ENCODE measurements around the gene ISG15. TPM values are rescaled to one million over a fixed set of nuclear protein-coding genes. Genes with fewer than 3 reads are reported as not detected.

Gene ISG15
- total RNA-seq, 1 experiment from 2014 or later: 140 TPM

GRCh38 chr1:1041092-1041523 is 27.8 kb downstream of the ISG15 start:
- ChIA-PET CTCF (interaction anchor here (1.0 kb wide), 1 partner anchor 39 kb away, joined by 3 read pairs; no protein-coding TSS in a partner anchor), POLR2A (interaction anchor here (1.1 kb wide), 1 partner anchor 24 kb away, joined by 4 read pairs; no protein-coding TSS in a partner anchor), RAD21 (ENCODE audit: low non-redundant PET in 1 of 2, low total read pairs in 2 of 2, uncharacterized antibody in 2 of 2, unreplicated experiment in 2 of 2) (no interaction called here)
- intact Hi-C loops (cut with micrococcal nuclease): no loop called here
- peak; percentile 16 for ATAC-seq
- H3K27me3 ChIP-seq (ENCODE audit: insufficient read depth, low read length): no peaks in the 10 kb centered on the region
- no peak overlapping the region for H3K4me2 ChIP-seq (ENCODE audit: low read length)
- no TSS peak for BruUV-seq (replicated peaks)
- peaks cover 11 to 41% of the 10 kb centered on the region in 2 experiments; a peak in 3 of 4 replicates for H3K36me3 ChIP-seq (ENCODE audit: control insufficient read depth in 1 of 2, insufficient read depth in 2 of 2, low read length in 2 of 2)
- TF ChIP-seq POLR2A (IDR thresholded peaks at IDR 0.05; ENCODE audit: borderline replicate concordance, extremely low read depth, insufficient read depth, insufficient read length): no peak
- no peaks in the 10 kb centered on the region for H3K9me2 ChIP-seq (ENCODE audit: insufficient read depth)
- H3K9me3 ChIP-seq (ENCODE audit: control insufficient read depth in 1 of 2, insufficient read depth in 1 of 2, low read depth in 1 of 2, low read length in 2 of 2): no peaks in the 10 kb centered on the region
- peaks cover 7 to 18% of the 10 kb centered on the region in 2 experiments; a peak in 3 of 4 replicates for H3K4me1 ChIP-seq (ENCODE audit: control insufficient read depth in 1 of 2, insufficient read depth in 2 of 2, low read length in 2 of 2)
- peaks cover 44% of the 10 kb centered on the region; the same call in 1 of the 2 replicates for H3K79me2 ChIP-seq (ENCODE audit: insufficient read depth, low read length)
- H3K9ac ChIP-seq (ENCODE audit: low read length): no peak overlapping the region
- H2AFZ ChIP-seq (ENCODE audit: low read depth, low read length, poor library complexity, severe bottlenecking): no peak overlapping the region
- no peak for DNase-seq (ENCODE audit: low read depth, low spot score)
- no peak overlapping the region for H3K4me3 ChIP-seq (replicated peaks in 1 of 2; ENCODE audit: low read depth in 1 of 2, low read length in 2 of 2)
- no peaks in the 10 kb centered on the region for H4K20me1 ChIP-seq (ENCODE audit: insufficient read depth)
- H3K27ac ChIP-seq (ENCODE audit: low read depth, low read length): peak overlapping the region; percentile 40; the same call in 1 of the 2 replicates

- ATAC-seq (no peak), DNase-seq (ENCODE audit: low read depth, low spot score) (no peak)
- Histone ChIP-seq H3K4me3 (replicated peaks in 1 of 2; ENCODE audit: low read depth in 1 of 2, low read length in 2 of 2) (no peak overlapping the region), H3K36me3 (ENCODE audit: control insufficient read depth in 1 of 2, insufficient read depth in 2 of 2, low read length in 2 of 2) (peaks cover 15 to 36% of the 10 kb centered on the region in 2 experiments; a peak in 3 of 4 replicates), H3K27ac (ENCODE audit: low read depth, low read length) (peak overlapping the region; percentile 9; the same call in 1 of the 2 replicates), H3K4me2 (ENCODE audit: low read length) (no peak overlapping the region), H3K4me1 (ENCODE audit: control insufficient read depth in 1 of 2, insufficient read depth in 2 of 2, low read length in 2 of 2) (peaks cover 7 to 18% of the 10 kb centered on the region in 2 experiments; a peak in 3 of 4 replicates), H4K20me1 (ENCODE audit: insufficient read depth) (no peaks in the 10 kb centered on the region), H3K9me3 (ENCODE audit: control insufficient read depth in 1 of 2, insufficient read depth in 1 of 2, low read depth in 1 of 2, low read length in 2 of 2) (no peaks in the 10 kb centered on the region), H3K27me3 (ENCODE audit: insufficient read depth, low read length) (no peaks in the 10 kb centered on the region), H3K9ac (ENCODE audit: low read length) (no peak overlapping the region), H3K79me2 (ENCODE audit: insufficient read depth, low read length) (peaks cover 36% of the 10 kb centered on the region; the same call in 1 of the 2 replicates), H3K9me2 (ENCODE audit: insufficient read depth) (no peaks in the 10 kb centered on the region), H2AFZ (ENCODE audit: low read depth, low read length, poor library complexity, severe bottlenecking) (no peak overlapping the region)
- no peak for TF ChIP-seq RAD21 (IDR thresholded peaks at IDR 0.05; ENCODE audit: low read depth)
- TF ChIP-seq JUND (IDR thresholded peaks at IDR 0.05): no peak
- no peak for TF ChIP-seq EZH2 (IDR thresholded peaks at IDR 0.05)
- TF ChIP-seq REST (IDR thresholded peaks at IDR 0.05; ENCODE audit: low read depth): no peak
- no peak for TF ChIP-seq POLR2A (IDR thresholded peaks at IDR 0.05; ENCODE audit: borderline replicate concordance, extremely low read depth, insufficient read depth, insufficient read length)
- TF ChIP-seq CBX3 (IDR thresholded peaks at IDR 0.05; ENCODE audit: low read depth): no peak
- no peak for TF ChIP-seq CTCF (IDR thresholded peaks at IDR 0.05 in 2 of 3, conservative IDR thresholded peaks at IDR 0.05 in 1 of 3; ENCODE audit: borderline replicate concordance in 1 of 3, insufficient read depth in 1 of 3, low read depth in 2 of 3, low read length in 2 of 3)
- intact Hi-C loops (cut with micrococcal nuclease): no loop called here
- ChIA-PET POLR2A (no interaction called here), RAD21 (ENCODE audit: low non-redundant PET in 1 of 2, low total read pairs in 2 of 2, uncharacterized antibody in 2 of 2, unreplicated experiment in 2 of 2) (no interaction called here), CTCF (no interaction called here)
- no TSS peak for BruUV-seq (replicated peaks)
Measured at GRCh38 chr1:1041873-1042272, 28.6 kb downstream of the ISG15 start.
